IPS DF 19.7 (cell line): ENCODE data around the gene DLG2.

Source experiments
- DNase-seq: peaks from one replicate; pipeline ENCODE4 v3.0.0-alpha.2; 2013; ENCODE audit warnings: low read depth, low spot score

DLG2 gene

GRCh38 chr11:84675396-84676025 is 951.6 kb downstream of the DLG2 start:
- no peak for DNase-seq

DNA sequence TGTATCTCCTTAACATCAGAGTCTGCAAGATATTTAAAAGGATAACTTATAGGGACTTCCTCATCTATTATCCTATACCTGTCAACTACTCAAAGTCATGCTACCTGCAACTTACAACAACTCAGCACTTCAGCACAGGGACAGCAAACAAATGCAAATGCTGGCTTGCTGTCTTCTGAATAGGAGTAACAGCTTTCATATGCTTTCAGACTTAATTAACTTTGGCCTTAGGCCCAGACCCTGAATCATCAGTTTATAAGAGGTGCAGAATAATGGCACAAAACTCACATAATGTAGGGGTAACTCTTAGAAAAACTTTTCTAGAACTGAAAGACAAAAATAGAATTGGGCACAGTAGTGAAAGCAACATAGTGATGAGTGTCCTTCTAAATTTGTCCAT is 953.4 kb downstream of the DLG2 start:
- DNase-seq, result peak; percentile 30

DNA sequence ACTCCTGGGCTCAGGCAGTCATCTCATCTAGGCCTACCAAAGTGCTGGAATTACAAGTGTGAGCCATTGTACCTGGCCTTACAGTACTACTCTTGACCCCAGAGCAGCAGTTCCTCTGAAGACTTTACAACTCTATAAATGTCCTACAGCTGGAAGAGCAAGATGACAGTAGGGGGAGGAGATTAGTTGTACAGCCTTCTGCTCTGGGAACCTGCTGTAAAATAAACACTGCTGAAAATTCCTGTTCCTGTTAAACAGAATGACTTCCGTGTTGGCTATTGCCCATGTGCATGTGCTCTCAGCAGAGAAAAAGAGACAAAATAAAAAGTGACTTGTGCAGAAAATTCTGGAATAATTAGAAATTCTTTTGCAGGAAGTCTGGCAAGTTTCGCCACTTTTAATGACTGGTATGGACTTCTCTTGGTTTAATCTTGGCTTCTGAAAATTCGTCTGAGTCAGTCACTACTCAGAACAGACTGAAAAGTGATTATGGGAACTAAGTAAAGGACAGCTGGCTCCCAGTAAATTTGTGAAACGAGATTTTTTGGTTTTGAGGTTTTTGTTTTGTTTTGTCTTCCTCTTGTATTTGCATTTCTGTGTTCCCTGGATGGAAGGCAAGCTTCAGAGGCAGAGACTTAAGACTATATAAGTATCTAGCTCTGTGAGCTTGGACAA is 955.7 kb downstream of the DLG2 start:
- DNase-seq, result no peak

DNA sequence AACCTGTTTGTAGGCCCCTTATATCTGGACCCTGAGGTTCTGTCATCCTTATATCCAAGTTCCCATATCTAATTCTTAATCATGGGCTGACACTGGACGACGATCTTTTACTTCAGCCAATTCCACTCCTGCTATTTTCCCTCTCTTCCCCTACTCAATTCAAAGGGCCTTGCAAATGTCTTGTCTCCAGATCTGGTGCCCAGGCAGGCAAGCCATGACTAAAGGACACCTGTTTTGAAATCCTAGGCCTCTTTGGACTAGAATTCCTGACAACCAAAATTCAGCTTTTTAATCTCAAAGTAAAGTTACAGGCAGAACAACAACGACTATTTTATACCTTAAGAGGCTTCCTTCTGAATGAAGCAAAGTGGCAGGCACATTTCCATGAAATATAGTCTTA is 963.4 kb downstream of the DLG2 start:
- no peak for DNase-seq

- DNase-seq, result no peak
Measured at GRCh38 chr11:84660257-84660977, 966.7 kb downstream of the DLG2 start.

GRCh38 chr11:84655712-84656111 is 971.4 kb downstream of the DLG2 start:
- no peak for DNase-seq

- peak; percentile 63 for DNase-seq
Measured at GRCh38 chr11:84648471-84648870, 978.7 kb downstream of the DLG2 start.

- DNase-seq, result no peak
Measured at GRCh38 chr11:84645988-84646694, 981.0 kb downstream of the DLG2 start.

- no peak for DNase-seq
Measured at GRCh38 chr11:84642500-84642899, 984.6 kb downstream of the DLG2 start.

DNA sequence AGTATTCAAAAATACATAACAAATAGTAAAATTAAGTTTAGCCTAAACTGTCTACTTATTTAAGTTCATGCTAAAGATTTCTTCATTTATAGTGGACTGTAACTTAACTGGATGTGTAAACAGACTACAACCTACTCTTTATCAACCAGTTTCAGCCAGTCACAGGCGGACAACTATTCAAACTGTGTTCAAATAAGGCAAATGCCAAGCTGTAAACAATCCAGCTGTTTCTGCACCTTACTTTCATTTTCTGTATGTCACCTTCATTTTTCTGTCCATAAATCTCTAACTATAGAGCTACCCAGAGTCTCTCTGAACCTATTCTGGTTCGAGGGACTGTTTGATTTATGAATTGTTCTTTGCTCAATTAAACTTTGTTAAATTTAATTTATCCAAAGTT is 992.8 kb downstream of the DLG2 start:
- DNase-seq, result no peak

GRCh38 chr11:84628871-84629620 is 998.1 kb downstream of the DLG2 start:
- no peak for DNase-seq

DNA sequence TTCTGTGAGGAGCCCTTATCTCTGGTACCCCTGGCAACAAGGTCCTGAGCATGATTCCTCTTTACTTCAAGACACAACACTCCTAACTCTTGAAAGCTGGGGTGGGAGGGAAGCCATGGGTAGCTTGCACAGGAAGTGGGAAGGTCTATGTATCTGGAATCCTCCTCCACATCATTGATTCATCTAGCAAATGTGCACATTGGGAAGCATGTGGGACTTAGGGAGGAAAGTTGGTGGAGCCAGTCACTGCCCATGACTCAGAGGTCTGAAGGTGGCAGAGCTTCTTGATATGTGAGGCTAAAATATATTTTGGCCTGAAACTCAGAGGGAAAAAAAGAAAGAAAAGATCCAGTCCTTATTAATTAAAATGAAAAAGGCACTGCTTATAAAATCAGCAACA is 1000.9 kb downstream of the DLG2 start:
- DNase-seq, result no peak

- no peak for DNase-seq
Measured at GRCh38 chr11:84612645-84613044, 1014.5 kb downstream of the DLG2 start.

GRCh38 chr11:84608837-84609196 is 1018.3 kb downstream of the DLG2 start:
- DNase-seq, result no peak

GRCh38 chr11:84607975-84608836 is 1018.9 kb downstream of the DLG2 start:
- DNase-seq, result no peak

- no peak for DNase-seq
Measured at GRCh38 chr11:84594602-84595001, 1032.5 kb downstream of the DLG2 start.

- no peak for DNase-seq
Measured at GRCh38 chr11:84590106-84590505, 1037.0 kb downstream of the DLG2 start.

GRCh38 chr11:84588131-84588829 is 1038.9 kb downstream of the DLG2 start:
- DNase-seq, result no peak

- no peak for DNase-seq
Measured at GRCh38 chr11:84583106-84583505, 1044.0 kb downstream of the DLG2 start.

GRCh38 chr11:84581083-84581482 is 1046.1 kb downstream of the DLG2 start:
- DNase-seq, result no peak
